K562 (cell line): ENCODE measurements around the gene SH3RF1. TPM values are rescaled to one million over a fixed set of nuclear protein-coding genes. Genes with fewer than 3 reads are reported as not detected.

Experiments used
- ATAC-seq: fragments of 200-7000 bp; cut with Tn5 transposase; 3 replicates; pipeline ENCODE4 v1.9.1; 2020; ENCODE audit warnings: moderate library complexity
- BruUV-seq: library from RNA; stranded (reverse); fragments of 400-500 nt; replicated peaks from 2 replicates; lab custom pipeline; 2021; lab: Mats Ljungman, UMichigan
- CTCF ChIA-PET: fragments of 300-600 bp; formaldehyde crosslinking; extraction: SDS; loops from one replicate; lab custom pipeline; 2021; ENCODE audit warnings: low intra/inter-chr PET ratio; lab: Yijun Ruan, JAX
- POLR2A ChIA-PET: fragments of 300-600, 350-650 bp; sonication (Branson Sonifier 250); formaldehyde crosslinking; extraction: SDS; loops from one replicate; lab custom pipeline; 2021; ENCODE audit warnings: antibody characterized with exemption, inconsistent platforms; lab: Yijun Ruan, JAX
- DNase-seq, 4 experiments: peaks; one replicate each; pipeline versions ENCODE4 v3.0.0 to v3.0.0-alpha.2; 2011 to 2018; ENCODE audit warnings: low spot score in 3 of 4, mixed read lengths in 3 of 4; ENCODE audit errors: extremely low read depth in 1 of 4
- FAIRE-seq: peaks from 2 replicates; lab custom pipeline; 2011; peaks lifted over from hg19 to GRCh38; lab: Jason Lieb, UNC
- H2AFZ ChIP-seq: 2 replicates; pipeline ENCODE4 v1.6.0; 2011; ENCODE audit warnings: low read depth, low read length, control low read depth, inconsistent platforms
- H3K27ac ChIP-seq: fragments of 200-600 bp; 3 replicates; pipeline ENCODE4 v1.8.0; 2011; ENCODE audit warnings: low read depth, mild to moderate bottlenecking, control low read depth, inconsistent platforms, low read length, moderate library complexity, mixed read lengths; ENCODE audit errors: extremely low read depth
- H3K27me3 ChIP-seq, 2 experiments: fragments of 300-600 bp in 1 of 2; 2 replicates in 1 of 2; 3 replicates in 1 of 2; pipeline versions ENCODE4 v1.6.0 to v1.8.0; 2011; ENCODE audit warnings: inconsistent platforms in 2 of 2, low read length in 2 of 2, mild to moderate bottlenecking in 1 of 2, mixed read lengths in 1 of 2, moderate library complexity in 1 of 2; ENCODE audit not compliant: control insufficient read depth in 2 of 2, insufficient read depth in 2 of 2
- H3K36me3 ChIP-seq: fragments of 300-600 bp; 3 replicates; pipeline ENCODE4 v1.8.0; 2011; ENCODE audit warnings: mild to moderate bottlenecking, low read length, inconsistent platforms; ENCODE audit not compliant: control insufficient read depth, insufficient read depth
- H3K4me1 ChIP-seq, 2 experiments: fragments of 200-600 bp in 1 of 2; replicated peaks in 1 of 2; 2 replicates in 1 of 2; 3 replicates in 1 of 2; pipeline versions ENCODE4 v1.5.1 to v1.8.0; 2011; ENCODE audit warnings: inconsistent platforms in 2 of 2, low read length in 2 of 2, mild to moderate bottlenecking in 1 of 2, mixed read lengths in 1 of 2, moderate library complexity in 1 of 2; ENCODE audit not compliant: control insufficient read depth in 2 of 2, insufficient read depth in 2 of 2
- H3K4me2 ChIP-seq: 2 replicates; pipeline ENCODE4 v1.6.1; 2011; ENCODE audit warnings: low read length, control low read depth, inconsistent platforms, mixed read lengths; ENCODE audit not compliant: insufficient read depth
- H3K4me3 ChIP-seq: fragments of 200-600 bp; sonication (generic), shearing (Covaris generic); 2 replicates; pipeline ENCODE4 v1.5.1; 2016; ENCODE audit warnings: control low read depth, inconsistent platforms
- H3K79me2 ChIP-seq: fragments of 200-600 bp; 3 replicates; pipeline ENCODE4 v1.8.0; 2011; ENCODE audit warnings: low read length, inconsistent platforms; ENCODE audit not compliant: control insufficient read depth, insufficient read depth
- H3K9ac ChIP-seq, 2 experiments: 2 replicates each; pipeline versions ENCODE4 v1.6.0 to v1.6.1; 2011; ENCODE audit warnings: low read depth in 2 of 2, low read length in 2 of 2, control low read depth in 1 of 2, inconsistent platforms in 1 of 2, mild to moderate bottlenecking in 1 of 2, mixed read lengths in 1 of 2; ENCODE audit not compliant: insufficient read depth in 1 of 2
- H3K9me1 ChIP-seq: one replicate; pipeline ENCODE4 v1.6.0; 2011; ENCODE audit warnings: inconsistent platforms, mild to moderate bottlenecking, low read length, moderate library complexity; ENCODE audit not compliant: control insufficient read depth, insufficient read depth
- H3K9me3 ChIP-seq: replicated peaks from 2 replicates; pipeline ENCODE4 v1.5.1; 2011; ENCODE audit warnings: low read depth, low read length, inconsistent platforms; ENCODE audit not compliant: control insufficient read depth, insufficient read depth
- H4K20me1 ChIP-seq: replicated peaks from 2 replicates; pipeline ENCODE4 v1.6.1; 2011; ENCODE audit warnings: low read length, inconsistent platforms, mixed read lengths; ENCODE audit not compliant: control insufficient read depth, insufficient read depth
- ARID2 ChIP-seq: fragments of 450-650 bp; IDR thresholded peaks from 2 replicates; pipeline ENCODE4 v1.6.1; 2017; ENCODE audit warnings: antibody characterized with exemption, mild to moderate bottlenecking
- CEBPB ChIP-seq: fragments of 450-650 bp; IDR thresholded peaks from 2 replicates; pipeline ENCODE4 v1.6.1; 2016; ENCODE audit warnings: missing genetic modification characterization, missing compliant biosample characterization
- CREB1 ChIP-seq, 2 experiments: sonication (generic) in 1 of 2; formaldehyde crosslinking in 1 of 2; IDR thresholded peaks; 2 replicates each; pipeline versions ENCODE4 v1.6.1 to v1.8.0; 2012 to 2022; ENCODE audit warnings: inconsistent platforms in 1 of 2, mild to moderate bottlenecking in 1 of 2, missing genetic modification reagents in 1 of 2, moderate library complexity in 1 of 2
- DDX20 ChIP-seq: fragments of 450-650 bp; IDR thresholded peaks from 2 replicates; pipeline ENCODE4 v1.6.1; 2016; ENCODE audit warnings: missing genetic modification characterization, low read depth, mild to moderate bottlenecking, missing compliant biosample characterization, moderate library complexity
- ELF1 ChIP-seq: fragments of 200-800 bp; sonication (Bioruptor generic); IDR thresholded peaks from 2 replicates; pipeline ENCODE4 v1.6.1; 2016; ENCODE audit warnings: missing genetic modification characterization, missing compliant biosample characterization
- LEF1 ChIP-seq: fragments of 450-650 bp; IDR thresholded peaks from 2 replicates; pipeline ENCODE4 v1.6.1; 2016; ENCODE audit warnings: mild to moderate bottlenecking
- PKNOX1 ChIP-seq: fragments of 450-650 bp; IDR thresholded peaks from 2 replicates; pipeline ENCODE4 v1.6.1; 2016
- POLR2AphosphoS5 ChIP-seq: IDR thresholded peaks from 2 replicates; pipeline ENCODE4 v1.6.1; 2011; ENCODE audit warnings: mild to moderate bottlenecking, low read depth, low read length, moderate library complexity; ENCODE audit not compliant: control insufficient read depth, insufficient read depth
- TCF7L2 ChIP-seq: fragments of 150-350 bp; IDR thresholded peaks from 2 replicates; pipeline ENCODE4 v1.6.1; 2016; ENCODE audit warnings: low read depth, mild to moderate bottlenecking, low read length, moderate library complexity
- TOE1 ChIP-seq, 2 experiments: fragments of 450-650 bp in 1 of 2; sonication (generic) in 1 of 2; formaldehyde crosslinking in 1 of 2; IDR thresholded peaks; 2 replicates each; pipeline versions ENCODE4 v1.7.1 to v1.8.0; 2016 to 2022; ENCODE audit warnings: borderline replicate concordance in 2 of 2, mild to moderate bottlenecking in 2 of 2, antibody characterized with exemption in 1 of 2, inconsistent platforms in 1 of 2, low read depth in 1 of 2, missing genetic modification reagents in 1 of 2, moderate library complexity in 1 of 2
- TSHZ1 ChIP-seq: fragments of 250-450 bp; sonication (Bioruptor Pico); IDR thresholded peaks from 2 replicates; pipeline ENCODE4 v1.4.0; 2020; ENCODE audit warnings: mild to moderate bottlenecking, moderate library complexity
- ZBED1 ChIP-seq: IDR thresholded peaks from 2 replicates; pipeline ENCODE4 v1.6.1; 2014
- WGBS: fragments of 100-300 bp; shearing (Covaris generic); methylation state at CpG from one replicate; pipeline ENCODE4 v1.1.6; 2016; ENCODE audit warnings: low coverage, mixed read lengths; ENCODE audit not compliant: insufficient coverage; ENCODE audit errors: missing lambda C conversion rate; 5-methylcytosine and 5-hydroxymethylcytosine counted together
- in situ Hi-C: fragments of 300-500 bp; cut with MboI; formaldehyde crosslinking; loops from 4 replicates; pipeline ENCODE4 v1.15.0; 2018; ENCODE audit warnings: inconsistent platforms, mixed read lengths
- intact Hi-C: fragments of 100-400 bp; cut with micrococcal nuclease; formaldehyde crosslinking; loops from 2 replicates; pipeline ENCODE4 v1.14.2; 2022
- polyA plus RNA-seq, 8 experiments: library from polyadenylated mRNA; depleted of rRNA in 4 of 8; stranded (reverse) in 5 of 8; unstranded in 3 of 8; fragments of >200 nt; fragmentation: Nextera tagmentation in 2 of 8; fragmentation: Illumina TruSeq in 1 of 8; extraction: Ambion mirVana in 2 of 8; extraction: Trizol in 1 of 8; gene quantifications; 2 replicates each; pipeline versions ENCODE4 v1.2.1 to v1.2.3, GENCODE V29; 2011 to 2014; ENCODE audit warnings: inconsistent platforms in 1 of 8, missing spikeins in 1 of 8
- total RNA-seq, 7 experiments: library from RNA; depleted of rRNA in 6 of 7; stranded (reverse); fragments of >200 nt in 6 of 7; fragmentation: Illumina TruSeq in 2 of 7; extraction: Trizol in 2 of 7; gene quantifications; 2 replicates each; pipeline versions ENCODE4 v1.2.1 to v1.2.3, GENCODE V29; 2011 to 2021; ENCODE audit warnings: low replicate concordance in 1 of 7

Gene SH3RF1
- total and polyA plus RNA-seq, 9 of the 15 experiments (the other 6 are each of a cell fraction or from before 2014, with no cell fraction given) = 0.04 to 0.16 (median 0.11) TPM; not detected in 6

GRCh38 chr4:169062897-169063244, 207.9 kb downstream of the SH3RF1 start:
- H3K4me2 ChIP-seq = no peak overlapping the region
- DNase-seq = no peak
- FAIRE-seq = no peak
- H2AFZ ChIP-seq = no peak overlapping the region
- no peaks in the 10 kb centered on the region for H3K4me1 ChIP-seq
- no peak for TF ChIP-seq ARID2
- TF ChIP-seq CEBPB = peak; percentile 53
- no peak for ATAC-seq
- POLR2A ChIA-PET = interaction anchor here (1.0 to 1.3 kb wide), 2 partner anchors 12 to 15 kb away, joined by 3 to 4 read pairs; no protein-coding TSS in a partner anchor
- no peaks in the 10 kb centered on the region for H3K79me2 ChIP-seq
- intact Hi-C loops (no loop called here), in situ Hi-C loops (no loop called here)
- peaks cover 2 to 17% of the 10 kb centered on the region in 2 experiments; a peak in 3 of 5 replicates for H3K27me3 ChIP-seq
- no TSS peak for BruUV-seq
- no peak overlapping the region for H3K9ac ChIP-seq
- H3K9me3 ChIP-seq = no peaks in the 10 kb centered on the region
- no peak overlapping the region for H3K4me3 ChIP-seq
- under 1% methylated on average over 6 of the region's 6 CpGs for WGBS
- no peaks in the 10 kb centered on the region for H3K36me3 ChIP-seq
- H4K20me1 ChIP-seq = no peaks in the 10 kb centered on the region
- no peaks in the 10 kb centered on the region for H3K9me1 ChIP-seq
- no peak overlapping the region for H3K27ac ChIP-seq
- CTCF ChIA-PET = no interaction called here

- no peak for DNase-seq
- no peak for ATAC-seq
- in situ Hi-C loops (no loop called here), intact Hi-C loops (no loop called here)
- H3K9ac ChIP-seq = no peak overlapping the region
- no peaks in the 10 kb centered on the region for H4K20me1 ChIP-seq
- H3K4me1 ChIP-seq = no peaks in the 10 kb centered on the region
- CTCF ChIA-PET = no interaction called here
- no peaks in the 10 kb centered on the region for H3K9me3 ChIP-seq
- no peak for FAIRE-seq
- no peak overlapping the region for H2AFZ ChIP-seq
- no peaks in the 10 kb centered on the region for H3K36me3 ChIP-seq
- POLR2A ChIA-PET = interaction anchor here (0.8 kb wide), 1 partner anchor 11 kb away, joined by 3 read pairs; no protein-coding TSS in a partner anchor
- no TSS peak for BruUV-seq
- H3K4me3 ChIP-seq = no peak overlapping the region
- H3K79me2 ChIP-seq = no peaks in the 10 kb centered on the region
- 8% methylated on average over 3 of the region's 3 CpGs for WGBS
- H3K4me2 ChIP-seq = no peak overlapping the region
- no peaks in the 10 kb centered on the region for H3K9me1 ChIP-seq
- H3K27me3 ChIP-seq = peaks cover 2 to 13% of the 10 kb centered on the region in 2 experiments; a peak in 3 of 5 replicates
- H3K27ac ChIP-seq = no peak overlapping the region
- no peak for TF ChIP-seq ZBED1
- no peak for TF ChIP-seq TSHZ1 (CRISPR knock-in tag)
- no peak for TF ChIP-seq TCF7L2
- TF ChIP-seq CREB1 (IDR thresholded peaks at IDR 0.05) = no peak
- no peak for TF ChIP-seq CREB1 (CRISPR knock-in tag; IDR thresholded peaks at IDR 0.05)
- no peak for TF ChIP-seq PKNOX1
- TF ChIP-seq DDX20 (tag) = no peak
- no peak for TF ChIP-seq POLR2AphosphoS5
- TF ChIP-seq TOE1 (IDR thresholded peaks at IDR 0.05; ENCODE audit: borderline replicate concordance) = no peak
- no peak for TF ChIP-seq TOE1 (CRISPR knock-in tag; IDR thresholded peaks at IDR 0.05; ENCODE audit: borderline replicate concordance, low read depth)
- TF ChIP-seq LEF1 = no peak
- TF ChIP-seq ELF1 (tag) = no peak
These were observed 209.4 kb downstream of the SH3RF1 start for GRCh38 chr4:169061386-169061785.
